GM18502 (cell line): Measurements from ENCODE around the gene DNAJB6.

ENCODE experiments used
- ATAC-seq: cut with Tn5 transposase; IDR thresholded peaks from one replicate; pipeline ENCODE4 v1.9.1; 2021; ENCODE audit warnings: mild to moderate bottlenecking; ENCODE audit not compliant: unreplicated experiment, poor library complexity

Gene DNAJB6

DNA sequence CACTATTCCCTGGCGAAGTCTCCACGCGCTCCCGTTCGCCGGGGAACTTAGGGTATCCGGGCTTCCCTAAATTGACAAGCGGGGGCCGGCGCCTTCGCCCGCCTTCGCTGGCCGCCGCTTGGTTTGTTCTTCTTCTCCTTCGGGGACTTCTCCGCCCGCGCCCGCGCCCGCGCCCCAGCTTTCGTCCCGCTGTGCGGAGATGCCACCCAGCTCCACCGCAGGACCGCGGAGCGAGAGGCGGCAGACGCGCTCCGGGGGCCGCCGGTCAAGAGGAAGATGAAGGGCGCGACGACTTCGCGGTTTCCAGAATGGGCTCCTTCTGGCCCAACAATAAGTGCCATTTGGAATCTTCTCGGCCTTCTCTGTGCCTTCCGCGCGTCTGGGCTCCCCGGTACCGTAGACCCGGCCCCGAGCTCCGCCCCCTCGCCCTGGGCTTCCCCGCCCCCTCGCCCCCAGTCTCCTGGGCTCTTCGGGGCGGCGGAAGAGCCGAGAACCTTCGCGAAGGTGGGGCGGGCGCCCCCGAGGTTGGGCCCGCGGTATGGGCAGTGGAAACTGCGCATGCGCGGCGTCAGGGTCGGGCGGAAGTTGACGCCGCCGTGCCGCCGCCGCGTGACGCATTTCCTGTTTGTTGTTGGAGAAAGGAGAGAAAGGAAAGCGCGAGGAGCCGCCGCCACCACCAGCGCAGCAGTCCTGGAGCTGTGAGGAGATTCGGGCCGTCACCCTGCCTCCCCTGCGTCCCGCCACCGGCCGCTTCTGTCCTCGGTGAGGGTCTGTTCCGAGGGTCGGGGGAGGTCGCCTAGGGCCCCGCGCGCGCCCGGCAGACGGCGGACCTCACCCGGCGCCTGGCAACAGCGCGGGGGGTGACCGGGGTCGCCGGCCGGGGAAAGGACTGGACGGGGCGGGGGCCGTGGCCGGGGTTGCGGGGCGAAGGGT is at the start of gene DNAJB6:
Gene DNAJB6, plus strand, starts transcription at position 622 of the 933 bp plus-strand sequence. CDS start 21,569 bp downstream, outside the sequence.
- peak; percentile 76 for ATAC-seq

DNA sequence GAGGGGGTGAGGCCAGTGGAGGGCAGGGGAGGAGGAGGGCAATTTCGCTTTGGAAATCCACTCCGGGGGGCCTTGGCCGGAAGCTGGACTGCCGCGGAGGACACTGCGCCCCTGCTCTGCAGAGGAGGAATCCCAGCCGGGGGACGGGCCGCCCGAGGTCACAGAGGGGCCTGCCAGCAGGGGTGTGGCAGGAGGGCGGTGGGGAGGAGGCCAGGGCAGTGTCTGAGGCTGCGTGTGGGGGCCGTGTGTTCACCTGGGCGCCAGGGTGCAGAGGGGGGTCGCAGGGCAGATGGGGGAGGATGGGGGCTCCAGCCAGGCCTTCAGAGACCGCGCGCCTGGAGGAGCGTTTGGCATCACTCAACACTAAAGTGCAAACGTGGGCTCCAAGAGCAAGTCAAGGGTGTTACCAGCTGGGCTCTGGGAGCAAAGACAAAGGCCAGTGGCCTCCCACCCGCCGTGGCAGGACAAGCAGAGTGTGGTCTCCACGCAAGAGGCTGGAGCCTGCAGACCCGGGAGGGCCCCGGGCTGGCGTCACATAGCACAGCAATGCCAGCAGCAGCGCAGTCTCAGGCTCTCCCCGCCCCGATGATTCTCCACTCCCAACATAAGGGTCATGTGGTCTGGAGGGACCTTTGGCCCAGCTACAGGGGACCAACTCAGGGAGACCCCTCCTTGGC is 45.3 kb upstream of the DNAJB6 start:
- ATAC-seq, result no peak

DNA sequence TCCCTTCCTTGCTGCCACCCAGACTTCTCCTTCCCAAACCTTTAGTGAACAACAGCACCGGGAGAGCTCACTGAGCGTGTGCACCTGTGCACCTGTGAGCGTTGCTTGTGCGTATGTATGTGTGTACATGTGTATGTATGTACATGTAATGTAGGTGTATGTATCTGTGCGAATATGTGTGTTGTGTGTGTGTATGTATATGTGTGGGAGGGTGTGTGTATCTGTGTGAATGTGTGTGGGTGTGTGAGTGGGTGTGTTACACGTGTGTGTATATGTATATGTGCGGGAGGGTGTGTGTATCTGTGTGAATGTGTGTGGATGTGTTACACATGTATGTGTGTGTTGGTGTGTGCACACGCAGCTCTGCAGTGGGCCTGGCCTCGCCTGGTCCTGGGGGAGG is 44.5 kb upstream of the DNAJB6 start:
- ATAC-seq, result no peak

DNA sequence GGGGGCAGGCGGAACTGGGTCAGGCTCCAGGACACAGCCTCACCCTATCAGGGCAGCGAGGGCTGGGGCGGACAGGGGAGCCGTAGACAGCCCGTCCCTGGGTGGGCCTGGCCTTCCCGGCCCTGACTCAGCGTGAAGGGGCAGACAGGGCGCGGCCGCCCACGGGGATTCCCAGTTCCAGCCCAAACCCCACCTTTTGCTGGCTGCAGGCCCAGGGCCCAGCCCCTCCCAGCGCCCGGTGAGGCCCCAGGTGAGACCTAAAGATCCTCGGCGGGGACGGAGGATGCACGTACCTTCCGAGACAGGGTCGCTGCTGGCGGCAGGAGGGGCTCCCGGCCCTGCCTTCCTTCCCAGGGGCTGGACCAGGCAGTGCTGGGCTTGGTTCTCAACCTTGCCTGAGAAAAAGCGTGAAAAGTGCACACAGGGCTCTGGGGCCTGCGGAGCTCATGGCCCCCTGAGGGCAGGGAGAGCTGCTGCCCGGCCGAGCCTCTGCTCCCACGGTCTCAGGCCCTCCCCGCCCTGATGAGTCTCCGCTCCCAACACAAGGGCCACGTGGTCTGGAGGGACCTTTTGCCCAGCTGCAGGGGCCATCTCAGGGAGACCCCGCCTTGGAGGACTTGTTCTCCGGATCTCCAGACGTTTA is 43.9 kb upstream of the DNAJB6 start:
- ATAC-seq, result no peak

DNA sequence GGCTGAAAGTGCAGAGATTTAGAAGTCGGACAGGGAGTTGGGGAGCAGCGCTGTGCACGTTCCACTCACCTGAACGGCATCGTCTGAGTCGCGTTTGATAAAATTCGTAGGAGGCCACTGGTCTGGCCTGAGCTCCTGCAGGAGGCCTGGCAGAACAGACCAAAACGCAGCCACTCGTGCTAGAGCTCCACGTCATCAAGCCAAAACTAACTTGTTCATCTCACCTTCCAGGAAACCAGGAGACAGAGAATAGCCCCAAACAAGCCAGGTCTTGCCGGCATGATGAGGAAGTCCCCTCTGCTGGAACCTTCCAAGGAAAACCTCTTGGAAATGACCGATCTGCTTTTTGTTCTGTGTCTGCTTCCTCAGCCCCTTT is 43.4 kb upstream of the DNAJB6 start:
- ATAC-seq, result no peak

DNA sequence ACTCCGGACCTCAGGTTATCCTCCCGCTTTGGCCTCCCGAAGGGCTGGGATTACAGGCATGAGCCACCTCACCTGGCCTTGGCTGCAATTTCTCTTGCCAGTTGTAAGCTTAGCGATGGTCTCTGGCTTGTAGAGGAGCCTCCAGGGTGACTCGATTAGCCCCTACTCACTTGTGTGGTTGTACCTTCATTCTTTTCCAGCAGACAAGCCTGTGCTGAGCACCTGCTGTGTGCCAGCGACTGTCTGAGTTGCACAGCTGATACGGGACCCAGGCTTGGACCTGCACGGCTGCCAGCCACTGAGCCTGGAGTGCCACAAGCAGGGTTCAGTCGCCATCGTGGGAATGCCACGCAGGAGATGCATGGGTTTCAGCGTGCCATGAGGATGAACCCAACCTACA is 42.0 kb upstream of the DNAJB6 start:
- no peak for ATAC-seq

DNA sequence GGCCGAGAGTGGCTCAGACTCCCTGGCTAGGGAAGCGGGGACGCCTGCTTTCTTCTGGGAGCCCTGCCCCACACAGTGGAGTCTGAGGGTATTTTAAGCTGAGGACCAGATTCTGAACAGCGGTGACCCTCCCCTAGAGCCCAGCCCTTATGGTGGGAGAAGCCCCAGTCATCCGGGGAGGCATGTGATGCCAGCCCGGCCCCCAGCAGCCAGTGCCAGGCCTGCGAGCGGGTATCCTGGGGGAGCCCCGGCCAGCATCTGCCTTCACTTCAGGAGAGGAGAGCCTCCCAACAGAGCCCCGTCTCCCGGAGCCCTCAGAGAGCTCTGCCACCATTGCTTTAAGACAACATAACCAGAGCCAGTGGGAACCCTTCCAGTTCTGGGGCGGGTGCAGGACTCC is 41.5 kb upstream of the DNAJB6 start:
- no peak for ATAC-seq

DNA sequence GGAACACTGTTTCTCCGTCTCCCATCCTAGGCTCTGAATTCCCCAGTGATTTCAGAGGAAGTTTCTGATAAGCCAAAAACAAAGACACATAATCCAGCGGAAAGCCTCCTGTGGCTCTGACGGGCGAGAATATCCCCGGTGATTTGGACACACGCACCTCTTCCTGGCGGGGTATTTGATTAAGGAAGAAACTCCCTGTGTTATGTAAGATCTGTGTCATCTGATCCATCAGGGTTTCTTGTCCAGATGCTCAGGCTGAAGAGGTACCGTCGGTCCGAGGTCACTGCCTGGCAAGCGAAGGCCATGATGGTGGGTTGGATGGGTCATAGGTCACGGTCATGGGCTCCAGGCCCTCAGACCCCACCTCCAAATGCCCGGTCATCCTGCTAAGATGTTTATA is 39.6 kb upstream of the DNAJB6 start:
- ATAC-seq, result no peak

DNA sequence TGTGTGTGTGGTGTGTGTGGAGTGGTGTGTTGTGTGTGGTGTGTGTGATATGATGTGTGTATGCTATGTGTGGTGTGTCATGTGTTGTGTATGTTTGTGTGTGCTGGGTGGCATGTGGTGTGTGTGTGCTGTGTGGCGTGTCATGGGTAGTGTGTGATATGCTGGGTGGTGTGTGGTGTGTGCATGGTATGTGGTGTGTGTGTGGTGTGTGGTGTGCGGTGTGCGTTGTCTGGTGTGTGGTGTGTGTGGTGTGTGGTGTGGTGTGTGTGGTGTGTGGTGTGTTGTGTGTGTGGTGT is 37.5 kb upstream of the DNAJB6 start:
- ATAC-seq, result no peak

DNA sequence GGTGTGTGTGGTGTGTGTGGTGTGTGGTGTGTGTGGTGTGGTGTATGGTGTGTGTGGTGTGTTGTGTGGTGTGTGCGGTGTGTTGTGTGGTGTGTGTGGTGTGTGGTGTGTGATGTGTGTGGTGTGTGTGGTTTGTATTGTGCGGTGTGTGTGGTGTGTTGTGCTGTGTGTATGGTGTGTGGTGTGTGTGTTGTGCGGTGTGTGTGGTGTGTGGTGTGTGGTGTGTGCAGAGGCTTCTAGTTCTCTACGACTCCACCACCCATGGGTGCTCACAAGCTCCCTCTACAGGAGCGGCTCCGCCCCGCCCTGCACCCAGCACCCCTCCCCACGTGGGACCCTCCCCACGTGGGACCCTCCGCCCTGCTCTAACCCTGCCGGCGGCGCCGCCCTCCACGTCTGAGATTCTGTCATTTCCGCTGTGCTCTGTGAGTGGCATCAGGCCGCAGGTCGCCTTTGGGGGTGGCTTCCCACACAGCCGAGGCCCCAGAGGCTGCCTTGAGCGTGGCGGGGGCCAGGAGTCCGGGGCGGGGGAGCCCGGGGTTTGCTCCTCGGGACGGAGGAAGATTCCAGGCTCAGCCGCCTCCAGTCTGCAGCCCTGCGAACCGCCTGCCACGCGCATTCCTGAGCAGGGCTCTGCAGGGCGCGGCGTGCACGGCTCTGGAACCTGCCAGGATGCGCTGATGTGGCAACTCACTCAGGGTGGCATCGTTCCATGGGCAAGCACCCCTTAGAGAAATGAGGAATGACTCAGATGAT is 37.0 kb upstream of the DNAJB6 start:
- no peak for ATAC-seq

DNA sequence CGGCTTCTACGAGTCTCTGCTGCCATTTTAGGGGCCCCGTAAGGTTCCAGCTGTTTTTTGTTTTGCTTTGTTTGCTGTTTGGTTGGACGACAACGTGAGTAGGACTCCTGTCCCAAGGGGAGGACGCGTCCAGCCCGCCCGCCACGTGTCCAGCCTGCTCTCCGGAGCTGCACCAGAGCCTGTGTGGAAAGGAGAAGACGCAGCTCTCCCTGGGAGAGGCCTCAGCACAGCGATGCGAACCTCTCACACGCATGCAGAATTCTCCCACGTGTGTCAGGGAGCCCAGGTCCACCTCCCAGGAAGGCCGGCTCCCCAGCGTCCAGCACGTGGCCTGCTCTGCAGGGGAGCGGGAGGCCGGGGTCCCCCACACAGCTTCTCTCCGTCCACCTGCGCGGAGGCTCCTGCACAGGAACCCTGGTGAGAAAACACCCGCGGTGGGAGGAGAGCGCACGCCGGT is 36.4 kb upstream of the DNAJB6 start:
- ATAC-seq, result no peak

DNA sequence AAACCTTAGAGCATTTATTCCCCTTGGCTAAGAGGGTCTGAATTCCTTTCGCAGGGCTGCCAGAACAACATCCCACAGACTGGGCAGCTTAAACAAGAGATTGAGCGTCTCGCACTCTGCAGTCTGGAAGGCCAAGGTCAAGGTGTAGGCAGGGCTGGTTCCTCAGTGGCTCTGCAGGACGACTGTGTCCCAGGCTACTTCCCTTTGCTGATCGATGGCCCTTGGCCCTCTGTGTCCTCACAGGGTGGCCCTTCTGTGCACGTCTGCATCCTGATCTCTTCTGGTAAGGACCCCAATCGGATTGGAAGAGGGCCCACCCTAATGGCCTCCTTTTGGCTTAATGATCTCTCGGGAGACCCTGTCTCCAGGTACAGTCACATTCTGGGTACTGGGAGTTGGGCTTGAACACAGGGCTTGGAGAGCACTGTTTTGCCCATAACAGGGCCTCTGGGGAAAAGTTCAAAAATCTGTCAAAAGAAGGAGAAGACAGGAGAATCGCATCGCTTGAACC is 35.1 kb upstream of the DNAJB6 start:
- ATAC-seq, result no peak

DNA sequence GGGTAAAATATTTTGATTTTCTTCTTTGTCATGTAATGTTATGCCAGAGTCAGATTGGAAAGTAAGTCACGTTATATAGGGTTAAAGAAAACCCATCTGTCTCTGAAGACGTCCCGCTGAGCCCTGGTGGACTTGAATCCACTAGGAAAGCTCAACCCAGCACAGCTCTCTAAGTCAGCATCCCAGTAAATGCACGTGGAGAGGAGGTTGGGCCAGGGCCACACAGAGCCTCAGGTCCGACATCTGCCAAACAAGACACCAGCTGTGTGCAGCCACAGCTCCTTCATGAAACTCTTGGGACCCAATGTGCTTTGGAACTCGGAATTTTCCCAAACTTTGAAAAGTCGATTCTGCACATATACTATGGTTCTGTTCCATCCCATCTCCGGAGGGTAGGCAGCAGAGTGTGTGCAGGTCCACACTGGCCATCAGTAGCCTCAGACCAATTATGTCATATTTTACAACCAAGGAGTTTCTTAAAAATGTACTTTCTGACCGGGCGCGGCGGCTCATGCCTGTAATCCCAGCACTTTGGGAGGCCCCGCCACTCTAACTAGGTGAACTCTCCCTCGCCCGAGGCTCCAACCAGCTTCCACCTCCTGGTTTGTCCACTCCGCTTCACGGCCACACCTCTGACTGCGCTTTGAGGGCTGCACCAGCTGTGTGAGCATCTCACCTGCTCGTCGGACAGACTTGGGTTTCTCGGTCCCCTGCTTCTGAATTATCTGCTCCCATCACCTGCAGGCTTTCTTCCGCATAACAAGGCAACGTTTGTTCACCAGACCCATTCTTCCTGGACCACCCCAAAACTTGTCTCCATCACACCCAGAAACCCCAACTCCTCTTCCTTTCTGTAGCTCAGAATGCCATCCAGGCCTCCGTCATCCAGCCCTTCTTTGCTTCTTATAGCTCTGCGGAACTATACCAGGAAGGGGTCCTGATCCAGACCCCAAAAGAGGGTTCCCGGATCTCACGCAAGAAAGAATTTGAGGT is 29.7 kb upstream of the DNAJB6 start:
- no peak for ATAC-seq

DNA sequence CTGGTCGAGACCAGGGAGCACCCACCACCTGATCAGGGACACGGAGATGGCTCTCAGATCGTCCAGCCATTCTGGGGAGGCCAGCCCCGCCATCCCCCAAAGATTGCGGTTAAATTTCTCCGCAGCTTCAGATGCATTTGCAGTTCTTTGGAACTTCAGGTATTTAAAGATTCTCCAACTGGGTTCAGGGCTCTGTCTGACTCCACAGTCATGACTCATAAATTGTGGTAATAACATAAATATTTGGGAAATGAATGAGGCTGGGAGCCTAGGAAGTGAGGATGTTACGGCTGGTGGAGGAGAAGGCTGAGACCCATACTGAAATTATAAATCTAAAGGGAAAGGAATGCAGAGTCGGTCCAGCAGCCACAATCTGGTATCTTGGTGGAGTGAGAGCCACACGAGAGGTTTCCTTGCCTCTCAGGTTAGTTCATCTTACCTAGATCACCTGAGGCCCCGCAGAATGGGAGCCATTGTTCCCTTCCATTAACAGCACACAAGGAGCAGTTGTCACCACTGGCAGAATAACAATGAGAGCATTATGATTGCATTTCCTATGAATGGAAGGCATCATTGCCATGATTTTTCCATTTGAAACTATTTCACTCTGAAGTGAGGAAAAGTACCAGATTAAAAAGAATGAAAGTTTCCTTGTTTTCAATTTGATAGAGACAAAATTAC is 26.7 kb upstream of the DNAJB6 start:
- no peak for ATAC-seq

DNA sequence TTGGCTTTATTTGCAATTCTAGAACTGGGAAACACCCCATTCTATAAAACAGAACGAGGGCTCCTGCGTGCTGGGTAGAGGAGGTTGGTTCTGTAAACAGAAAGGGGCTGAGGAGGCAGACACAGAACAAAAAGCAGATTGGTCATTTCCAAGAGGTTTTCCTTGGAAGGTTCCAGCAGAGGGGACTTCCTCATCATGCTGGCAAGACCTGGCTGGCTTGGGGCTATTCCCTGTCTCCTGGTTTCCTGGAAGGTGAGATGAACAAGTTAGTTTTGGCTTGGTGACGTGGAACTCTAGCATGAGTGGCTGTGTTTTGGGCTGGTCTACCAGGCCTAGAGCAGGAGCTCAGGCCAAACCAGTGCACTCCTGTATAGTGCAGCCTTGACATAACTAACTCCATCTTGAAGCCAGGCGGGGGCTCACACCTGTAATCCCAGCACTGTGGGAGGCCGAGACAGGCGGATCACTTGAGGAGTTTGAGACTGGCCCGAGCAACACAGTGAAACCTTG is 26.1 kb upstream of the DNAJB6 start:
- no peak for ATAC-seq

DNA sequence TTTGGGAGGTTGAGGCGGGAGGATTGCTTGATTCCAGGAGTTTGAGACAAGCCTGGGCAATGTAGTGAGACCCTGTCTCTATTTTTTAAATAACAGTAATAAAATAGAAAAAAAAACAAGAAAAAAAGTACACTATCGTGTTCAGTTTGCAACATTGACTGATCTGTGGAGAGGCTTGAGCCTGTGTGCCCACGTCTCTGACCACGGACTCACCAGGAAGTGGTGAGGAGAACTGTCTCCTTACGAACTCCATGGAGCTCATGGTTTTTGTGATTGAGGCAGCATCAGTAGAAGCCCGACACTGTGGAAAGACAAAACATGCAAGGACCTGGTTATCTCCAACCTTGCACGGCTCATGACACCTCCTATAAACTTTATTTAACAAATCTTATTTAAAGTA is 23.9 kb upstream of the DNAJB6 start:
- no peak for ATAC-seq

DNA sequence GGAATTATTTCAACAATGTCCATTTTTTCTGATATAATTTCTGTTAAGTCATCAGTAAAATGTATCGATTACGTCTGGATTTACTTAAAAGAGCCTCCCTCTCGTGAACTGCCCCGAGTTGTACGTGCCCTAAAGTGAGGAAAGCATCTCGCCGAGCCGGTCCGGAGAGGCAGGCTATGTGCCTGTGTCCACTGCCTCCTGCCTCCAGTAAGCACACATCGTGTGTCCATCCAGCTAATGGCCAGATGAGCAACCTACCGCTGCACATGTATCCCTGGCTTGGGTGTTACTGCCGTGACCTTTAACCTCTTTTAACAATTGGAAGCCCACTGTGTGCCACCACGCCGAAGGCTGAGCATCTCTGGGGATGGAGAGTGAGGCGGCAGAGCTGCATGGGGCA is 23.2 kb upstream of the DNAJB6 start:
- ATAC-seq, result no peak

DNA sequence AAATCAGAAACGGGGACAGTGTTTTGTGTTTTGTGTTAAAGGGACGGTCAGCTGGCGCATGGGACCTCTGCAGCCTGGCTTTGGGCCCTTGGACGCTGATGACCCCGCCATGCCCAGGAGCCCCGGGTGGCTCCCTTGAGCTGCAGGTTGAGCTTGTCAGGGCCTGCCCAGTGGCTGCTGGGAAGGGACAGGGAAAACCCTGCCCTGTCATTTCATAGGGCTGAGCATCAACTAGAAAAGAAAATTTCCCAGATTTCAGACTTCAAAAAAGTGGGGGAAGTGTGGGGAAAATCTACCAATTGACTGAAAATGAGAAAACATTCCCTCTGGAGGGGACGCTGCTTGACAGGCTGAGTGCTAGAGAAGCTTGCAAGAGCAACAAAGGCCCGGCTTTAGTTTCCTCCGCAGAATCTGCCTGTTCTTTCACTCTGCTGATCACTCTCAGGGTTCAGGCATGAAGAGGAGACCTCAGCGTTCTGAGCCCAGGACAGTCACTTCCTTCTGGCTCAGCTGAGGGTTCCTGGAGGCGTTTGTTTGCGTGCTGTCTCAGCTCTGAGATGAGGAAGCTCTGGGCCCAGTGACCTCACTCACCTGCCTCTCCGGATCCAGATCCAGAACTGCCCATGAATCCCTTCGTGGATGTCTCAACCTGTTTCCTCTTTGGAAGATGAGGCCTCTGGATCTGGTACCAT is 18.6 kb upstream of the DNAJB6 start:
- ATAC-seq, result peak; percentile 91
